OCI-LY3 (cell line): ENCODE data around the gene NDUFS2.

Experiments used
- EZH2phosphoT487 ChIP-seq: fragments of 200-600 bp; shearing (Covaris generic); IDR thresholded peaks from 2 replicates; pipeline ENCODE4 v1.6.1; 2018; ENCODE audit warnings: antibody characterized with exemption, mixed run types, low read depth
- TF ChIP-seq, protein P1 (sequence below): fragments of 200-600, 300-600 bp; sonication (generic); IDR thresholded peaks from 2 replicates; pipeline ENCODE4 v1.5.1; 2014; ENCODE audit warnings: antibody characterized with exemption, low read length, low read depth

GRCh38 chr1:161214369-161214768 is 12.2 kb downstream of the NDUFS2 start:
- TF ChIP-seq, protein P1, sequence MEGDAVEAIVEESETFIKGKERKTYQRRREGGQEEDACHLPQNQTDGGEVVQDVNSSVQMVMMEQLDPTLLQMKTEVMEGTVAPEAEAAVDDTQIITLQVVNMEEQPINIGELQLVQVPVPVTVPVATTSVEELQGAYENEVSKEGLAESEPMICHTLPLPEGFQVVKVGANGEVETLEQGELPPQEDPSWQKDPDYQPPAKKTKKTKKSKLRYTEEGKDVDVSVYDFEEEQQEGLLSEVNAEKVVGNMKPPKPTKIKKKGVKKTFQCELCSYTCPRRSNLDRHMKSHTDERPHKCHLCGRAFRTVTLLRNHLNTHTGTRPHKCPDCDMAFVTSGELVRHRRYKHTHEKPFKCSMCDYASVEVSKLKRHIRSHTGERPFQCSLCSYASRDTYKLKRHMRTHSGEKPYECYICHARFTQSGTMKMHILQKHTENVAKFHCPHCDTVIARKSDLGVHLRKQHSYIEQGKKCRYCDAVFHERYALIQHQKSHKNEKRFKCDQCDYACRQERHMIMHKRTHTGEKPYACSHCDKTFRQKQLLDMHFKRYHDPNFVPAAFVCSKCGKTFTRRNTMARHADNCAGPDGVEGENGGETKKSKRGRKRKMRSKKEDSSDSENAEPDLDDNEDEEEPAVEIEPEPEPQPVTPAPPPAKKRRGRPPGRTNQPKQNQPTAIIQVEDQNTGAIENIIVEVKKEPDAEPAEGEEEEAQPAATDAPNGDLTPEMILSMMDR, result no peak
- TF ChIP-seq EZH2phosphoT487, result no peak
